ENCODE data around the gene WAPL.

WAPL gene

DNA sequence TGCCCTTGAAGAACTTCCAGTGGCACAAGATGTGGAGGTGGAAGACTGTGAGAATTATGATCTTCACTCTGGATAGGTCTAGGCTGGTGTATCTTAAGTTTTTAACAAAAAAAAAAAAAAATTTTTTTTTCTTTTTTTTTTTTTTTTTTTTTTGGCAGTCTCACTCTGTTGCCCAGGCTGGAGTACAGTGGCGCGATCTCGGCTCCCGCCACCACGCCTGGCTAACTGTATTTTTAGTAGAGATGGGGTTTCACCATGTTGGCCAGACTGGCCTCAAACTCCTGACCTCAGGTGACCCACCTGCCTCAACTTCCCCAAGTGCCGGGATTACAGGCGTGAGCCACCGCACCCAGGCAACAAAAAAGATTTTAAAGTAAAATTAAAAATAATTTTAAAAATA lies 37.9 kb downstream of the WAPL start:
- H3K79me2 ChIP-seq (ENCODE audit: insufficient read depth, low read length) = peaks cover 4% of the 10 kb centered on the region; the same call in 1 of the 2 replicates
- no peak for TF ChIP-seq EZH2phosphoT487 (IDR thresholded peaks at IDR 0.05; ENCODE audit: borderline replicate concordance)
- TF ChIP-seq, protein P1, sequence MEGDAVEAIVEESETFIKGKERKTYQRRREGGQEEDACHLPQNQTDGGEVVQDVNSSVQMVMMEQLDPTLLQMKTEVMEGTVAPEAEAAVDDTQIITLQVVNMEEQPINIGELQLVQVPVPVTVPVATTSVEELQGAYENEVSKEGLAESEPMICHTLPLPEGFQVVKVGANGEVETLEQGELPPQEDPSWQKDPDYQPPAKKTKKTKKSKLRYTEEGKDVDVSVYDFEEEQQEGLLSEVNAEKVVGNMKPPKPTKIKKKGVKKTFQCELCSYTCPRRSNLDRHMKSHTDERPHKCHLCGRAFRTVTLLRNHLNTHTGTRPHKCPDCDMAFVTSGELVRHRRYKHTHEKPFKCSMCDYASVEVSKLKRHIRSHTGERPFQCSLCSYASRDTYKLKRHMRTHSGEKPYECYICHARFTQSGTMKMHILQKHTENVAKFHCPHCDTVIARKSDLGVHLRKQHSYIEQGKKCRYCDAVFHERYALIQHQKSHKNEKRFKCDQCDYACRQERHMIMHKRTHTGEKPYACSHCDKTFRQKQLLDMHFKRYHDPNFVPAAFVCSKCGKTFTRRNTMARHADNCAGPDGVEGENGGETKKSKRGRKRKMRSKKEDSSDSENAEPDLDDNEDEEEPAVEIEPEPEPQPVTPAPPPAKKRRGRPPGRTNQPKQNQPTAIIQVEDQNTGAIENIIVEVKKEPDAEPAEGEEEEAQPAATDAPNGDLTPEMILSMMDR (conservative IDR thresholded peaks at IDR 0.05; ENCODE audit: low read length) = no peak

GRCh38 chr10:86481761-86482160 lies 39.8 kb downstream of the WAPL start:
- Histone ChIP-seq H3K27me3 (ENCODE audit: insufficient read depth, low read length, poor library complexity, severe bottlenecking) (no peaks in the 10 kb centered on the region), H3F3A (ENCODE audit: low read depth) (no peaks in the 10 kb centered on the region), H4K20me1 (ENCODE audit: insufficient read depth, low read length, poor library complexity, severe bottlenecking) (peaks cover 5% of the 10 kb centered on the region), H2AFZ (ENCODE audit: low read length) (no peak overlapping the region), H3K9me2 (replicated peaks; ENCODE audit: low read depth, low read length) (no peaks in the 10 kb centered on the region), H3K9me3 (ENCODE audit: insufficient read depth, low read depth, low read length) (no peaks in the 10 kb centered on the region), H3K4me1 (ENCODE audit: insufficient read depth, low read length, poor library complexity, severe bottlenecking) (peaks cover 13% of the 10 kb centered on the region), H3K79me2 (ENCODE audit: insufficient read depth, low read length) (peaks cover 10% of the 10 kb centered on the region; the same call in 1 of the 2 replicates), H3K4me3 (ENCODE audit: low read length, poor library complexity, severe bottlenecking) (no peak overlapping the region), H3K4me2 (ENCODE audit: low read depth, low read length, poor library complexity, severe bottlenecking) (no peak overlapping the region), H3K9ac (ENCODE audit: low read depth, low read length, poor library complexity, severe bottlenecking) (no peak overlapping the region), H3K36me3 (ENCODE audit: insufficient read depth, low read length) (peaks cover 34% of the 10 kb centered on the region; the same call in 1 of the 2 replicates)
- TF ChIP-seq, protein P1 (conservative IDR thresholded peaks at IDR 0.05; ENCODE audit: low read length) = no peak
- TF ChIP-seq EZH2phosphoT487 (IDR thresholded peaks at IDR 0.05; ENCODE audit: borderline replicate concordance) = no peak

More for the DNA sequence above, 37.9 kb downstream of the WAPL start:
- H3K27me3 ChIP-seq (ENCODE audit: insufficient read depth, low read length, poor library complexity, severe bottlenecking) = no peaks in the 10 kb centered on the region
- H3F3A ChIP-seq (ENCODE audit: low read depth) = no peaks in the 10 kb centered on the region
- H3K4me3 ChIP-seq (ENCODE audit: low read length, poor library complexity, severe bottlenecking) = no peak overlapping the region
- H3K36me3 ChIP-seq (ENCODE audit: insufficient read depth, low read length) = peaks cover 43% of the 10 kb centered on the region; the same call in 1 of the 2 replicates
- no peak overlapping the region for H3K9ac ChIP-seq (ENCODE audit: low read depth, low read length, poor library complexity, severe bottlenecking)
- no peak overlapping the region for H2AFZ ChIP-seq (ENCODE audit: low read length)
- peaks cover 5% of the 10 kb centered on the region for H4K20me1 ChIP-seq (ENCODE audit: insufficient read depth, low read length, poor library complexity, severe bottlenecking)
- H3K9me2 ChIP-seq (replicated peaks; ENCODE audit: low read depth, low read length) = no peaks in the 10 kb centered on the region
- H3K4me2 ChIP-seq (ENCODE audit: low read depth, low read length, poor library complexity, severe bottlenecking) = no peak overlapping the region
- no peaks in the 10 kb centered on the region for H3K9me3 ChIP-seq (ENCODE audit: insufficient read depth, low read depth, low read length)
- H3K4me1 ChIP-seq (ENCODE audit: insufficient read depth, low read length, poor library complexity, severe bottlenecking) = peaks cover 13% of the 10 kb centered on the region

DNA sequence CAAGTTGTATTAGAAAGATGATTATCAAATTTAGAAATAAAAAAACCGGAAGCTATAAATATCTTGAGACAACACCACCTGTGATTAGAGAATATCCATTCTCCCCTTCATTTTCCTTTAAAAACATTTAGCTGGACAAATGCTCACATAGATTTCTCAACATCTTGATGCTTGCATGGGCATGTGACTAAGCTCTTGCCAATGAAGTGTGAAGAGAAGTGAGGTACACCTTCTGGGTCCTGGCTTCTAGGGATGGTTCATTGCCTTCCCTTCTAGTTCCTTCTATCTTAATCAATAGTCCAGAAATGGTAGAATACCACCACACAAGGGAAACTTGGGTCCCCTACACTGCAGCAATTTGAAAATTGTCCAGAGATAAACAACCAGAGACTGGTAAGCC lies 41.0 kb downstream of the WAPL start:
- Histone ChIP-seq H3K4me1 (ENCODE audit: insufficient read depth, low read length, poor library complexity, severe bottlenecking) (peaks cover 13% of the 10 kb centered on the region), H3K36me3 (ENCODE audit: insufficient read depth, low read length) (peaks cover 28% of the 10 kb centered on the region; the same call in 1 of the 2 replicates), H2AFZ (ENCODE audit: low read length) (no peak overlapping the region), H3F3A (ENCODE audit: low read depth) (no peaks in the 10 kb centered on the region), H3K9me3 (ENCODE audit: insufficient read depth, low read depth, low read length) (no peaks in the 10 kb centered on the region), H3K9ac (ENCODE audit: low read depth, low read length, poor library complexity, severe bottlenecking) (no peak overlapping the region), H3K79me2 (ENCODE audit: insufficient read depth, low read length) (peaks cover 6% of the 10 kb centered on the region; the same call in 1 of the 2 replicates), H4K20me1 (ENCODE audit: insufficient read depth, low read length, poor library complexity, severe bottlenecking) (peaks cover 3% of the 10 kb centered on the region), H3K4me2 (ENCODE audit: low read depth, low read length, poor library complexity, severe bottlenecking) (peak overlapping the region; percentile 6), H3K27me3 (ENCODE audit: insufficient read depth, low read length, poor library complexity, severe bottlenecking) (no peaks in the 10 kb centered on the region), H3K4me3 (ENCODE audit: low read length, poor library complexity, severe bottlenecking) (no peak overlapping the region), H3K9me2 (replicated peaks; ENCODE audit: low read depth, low read length) (no peaks in the 10 kb centered on the region)
- no peak for TF ChIP-seq EZH2phosphoT487 (IDR thresholded peaks at IDR 0.05; ENCODE audit: borderline replicate concordance)
- TF ChIP-seq, protein P1 (conservative IDR thresholded peaks at IDR 0.05; ENCODE audit: low read length) = no peak
